GM21825 (cell line): ENCODE measurements around the gene ACHE.

Source experiments
- ATAC-seq: cut with Tn5 transposase; IDR thresholded peaks from one replicate; pipeline ENCODE4 v1.9.1; 2021; ENCODE audit warnings: mild to moderate bottlenecking, moderate library complexity; ENCODE audit not compliant: unreplicated experiment

ACHE gene

GRCh38 chr7:100897772-100898454, 2.2 kb upstream of the ACHE start:
- ATAC-seq: no peak

DNA sequence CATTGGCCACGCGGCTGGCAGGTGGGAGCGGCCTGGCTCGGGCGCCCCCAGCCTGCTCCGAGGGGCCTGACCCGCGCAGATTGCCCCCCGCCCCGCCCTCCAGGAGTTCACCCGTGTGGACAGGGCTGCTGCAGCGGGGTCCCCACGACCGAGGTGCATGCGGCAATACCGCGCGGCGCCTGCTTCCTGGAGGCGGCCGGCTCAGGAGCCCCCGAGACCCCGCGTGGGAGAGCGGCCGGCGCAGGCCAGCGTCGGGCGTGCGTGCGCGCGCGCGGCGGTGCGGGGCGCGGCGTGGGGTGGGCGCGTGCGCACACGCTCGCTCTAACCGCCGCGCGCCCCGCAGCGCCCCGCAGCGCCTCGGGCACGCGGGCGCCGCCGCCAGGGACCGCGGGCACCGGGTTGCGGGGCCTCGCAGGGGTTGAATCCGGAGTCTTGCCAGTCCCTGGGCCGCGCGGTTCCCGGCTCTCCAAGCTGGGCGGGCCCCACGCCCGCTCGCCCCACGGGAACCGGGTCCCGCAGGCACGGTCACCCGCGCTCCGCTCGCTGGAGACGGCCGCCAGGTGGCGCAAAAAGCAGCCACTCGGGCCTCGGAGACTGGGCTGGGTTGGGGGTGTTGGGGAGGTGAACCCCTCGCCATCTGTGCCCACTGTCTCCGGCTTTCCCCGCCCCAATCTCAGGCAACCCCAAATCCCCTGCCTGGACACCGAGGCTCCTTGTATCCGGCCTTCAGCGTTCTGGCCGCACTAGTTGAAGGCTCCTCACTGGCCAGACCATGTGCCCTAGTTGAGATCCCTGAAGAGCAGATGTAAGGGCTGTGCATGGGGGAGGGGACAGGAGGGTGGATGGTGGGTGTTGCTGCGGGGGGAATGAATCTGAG, 1.3 kb upstream of the ACHE start:
- ATAC-seq: no peak

GRCh38 chr7:100895956-100896731, 456 bp upstream of the ACHE start:
- no peak for ATAC-seq

GRCh38 chr7:100894860-100895700, 608 bp downstream of the ACHE start:
- ATAC-seq: no peak

- ATAC-seq: no peak
These were observed 1.6 kb downstream of the ACHE start for GRCh38 chr7:100893910-100894721.

- no peak for ATAC-seq
These were observed 2.3 kb downstream of the ACHE start for GRCh38 chr7:100893318-100893895.

DNA sequence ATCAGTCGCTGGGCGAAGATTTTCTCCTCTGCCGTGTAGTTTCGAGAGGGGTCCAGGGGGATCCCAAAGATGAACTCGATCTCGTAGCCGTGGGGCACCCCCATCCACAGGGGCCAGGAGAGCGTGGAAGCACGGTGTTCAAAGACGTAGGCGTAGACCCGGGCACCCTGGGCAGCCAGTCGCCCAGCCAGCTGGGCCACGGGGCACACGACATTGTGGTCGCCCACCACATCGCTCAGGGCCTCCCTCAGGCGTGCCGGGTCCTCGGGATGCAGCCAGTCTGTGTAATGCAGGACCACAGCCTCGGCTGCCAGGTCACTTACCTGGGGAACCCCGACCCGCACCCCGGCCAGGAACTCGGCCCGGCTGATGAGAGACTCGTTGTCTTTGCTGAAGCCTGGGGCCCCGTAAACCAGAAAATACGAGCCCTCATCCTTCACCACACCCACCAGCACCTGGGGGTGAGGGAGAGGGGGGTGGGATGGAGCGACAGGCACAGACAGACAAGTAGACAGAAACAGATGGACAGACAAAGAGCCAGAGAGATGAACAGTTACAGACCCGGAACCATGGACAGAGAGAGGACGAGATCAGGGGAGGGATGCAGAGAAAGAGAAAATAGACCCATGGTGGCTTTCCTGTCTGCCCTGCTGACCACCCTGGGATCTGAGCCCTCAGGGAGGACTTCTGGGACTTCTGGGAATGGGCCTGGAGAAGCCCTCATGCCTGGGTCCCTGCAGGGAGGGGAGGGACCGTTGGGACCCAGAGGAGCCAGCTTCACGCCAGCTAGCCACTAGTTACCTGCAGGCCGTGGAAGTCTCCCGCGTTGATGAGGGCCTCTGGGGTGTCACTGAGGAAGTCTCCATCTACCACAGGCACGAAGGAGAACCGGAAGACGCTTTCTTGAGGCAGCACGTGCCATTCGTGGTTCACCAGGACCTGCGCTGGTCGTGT, 3.0 kb downstream of the ACHE start:
- ATAC-seq: no peak

DNA sequence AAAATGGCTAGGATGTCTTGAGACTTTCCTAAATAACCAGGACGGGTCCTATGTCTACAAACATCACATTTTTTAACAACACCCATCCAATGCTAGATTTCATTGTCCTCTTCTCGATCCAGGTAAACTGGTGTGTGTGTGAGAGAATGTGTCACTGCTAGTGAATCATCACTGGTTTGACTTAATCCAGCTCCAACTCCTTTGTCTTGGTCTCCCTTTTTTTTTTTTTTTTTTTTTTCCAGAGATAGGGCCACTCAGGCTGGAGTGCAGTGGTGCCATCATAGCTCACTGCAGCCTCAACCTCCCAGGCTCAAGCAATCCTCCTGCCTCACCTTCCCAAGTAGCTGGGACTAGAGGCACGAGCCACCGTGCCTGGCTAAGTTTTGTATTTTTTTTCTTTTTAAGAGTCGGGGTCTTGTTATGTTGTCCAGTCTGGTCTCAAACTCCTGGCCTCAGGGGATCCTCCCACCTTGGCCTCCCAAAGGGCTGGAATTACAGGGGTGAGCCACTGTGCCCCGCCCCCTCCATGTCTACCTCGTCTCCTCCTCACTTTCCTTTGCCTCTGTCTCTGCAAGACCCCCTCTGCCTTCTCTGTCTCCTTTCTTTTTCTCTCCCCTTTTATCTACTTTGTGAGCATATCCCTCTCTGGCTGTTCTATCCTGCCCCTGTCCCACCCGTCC, 4.0 kb downstream of the ACHE start:
- ATAC-seq: no peak

DNA sequence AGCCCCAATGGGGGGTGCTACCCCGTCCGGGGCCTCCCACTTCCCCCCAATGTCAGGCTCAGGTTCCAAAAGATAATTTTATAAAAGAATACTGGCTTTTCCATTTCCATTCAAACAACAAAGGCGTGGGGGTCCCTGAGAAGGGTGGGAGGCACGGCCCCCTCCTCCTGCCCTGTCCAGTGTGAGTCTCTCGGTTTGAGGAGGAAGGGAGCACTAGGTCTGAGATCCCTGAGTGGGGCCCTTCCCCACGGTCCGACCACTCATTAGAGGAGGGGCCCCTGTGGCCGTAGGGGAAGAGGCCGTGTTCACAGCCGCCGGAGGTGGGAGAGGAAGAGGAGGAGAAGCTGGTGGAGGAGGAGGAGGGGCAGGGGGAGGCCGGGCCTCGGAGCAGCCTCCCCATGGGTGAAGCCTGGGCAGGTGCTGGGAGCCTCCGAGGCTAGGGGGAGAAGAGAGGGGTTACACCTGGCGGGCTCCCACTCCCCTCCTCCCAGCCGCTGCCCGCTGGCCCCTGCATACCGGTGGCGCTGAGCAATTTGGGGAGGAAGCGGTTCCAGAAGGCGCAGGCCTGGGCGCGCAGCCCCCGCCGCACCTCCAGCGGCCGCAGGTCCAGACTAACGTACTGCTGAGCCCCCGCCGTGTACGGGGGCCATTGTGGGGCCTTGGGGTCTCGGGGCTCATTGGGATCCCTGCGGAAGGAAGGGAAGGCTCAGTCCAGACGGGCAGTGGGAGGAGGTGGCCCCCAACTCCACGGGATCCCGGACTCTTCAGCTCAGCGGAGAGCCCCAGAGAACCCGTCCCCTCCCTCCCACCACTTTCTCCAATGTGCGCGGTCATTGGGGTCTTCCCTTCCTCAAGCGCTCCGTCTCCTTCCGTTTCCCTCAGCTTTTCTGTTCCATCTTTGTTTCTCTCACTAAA, 4.8 kb downstream of the ACHE start:
- no peak for ATAC-seq

- ATAC-seq: peak; percentile 16
These were observed 6.5 kb downstream of the ACHE start, which contains the start of gene UFSP1 for GRCh38 chr7:100888988-100889750. Gene UFSP1 (minus strand): TSS chr7:100889715. CDS start chr7:100889271, 444 bp downstream.

DNA sequence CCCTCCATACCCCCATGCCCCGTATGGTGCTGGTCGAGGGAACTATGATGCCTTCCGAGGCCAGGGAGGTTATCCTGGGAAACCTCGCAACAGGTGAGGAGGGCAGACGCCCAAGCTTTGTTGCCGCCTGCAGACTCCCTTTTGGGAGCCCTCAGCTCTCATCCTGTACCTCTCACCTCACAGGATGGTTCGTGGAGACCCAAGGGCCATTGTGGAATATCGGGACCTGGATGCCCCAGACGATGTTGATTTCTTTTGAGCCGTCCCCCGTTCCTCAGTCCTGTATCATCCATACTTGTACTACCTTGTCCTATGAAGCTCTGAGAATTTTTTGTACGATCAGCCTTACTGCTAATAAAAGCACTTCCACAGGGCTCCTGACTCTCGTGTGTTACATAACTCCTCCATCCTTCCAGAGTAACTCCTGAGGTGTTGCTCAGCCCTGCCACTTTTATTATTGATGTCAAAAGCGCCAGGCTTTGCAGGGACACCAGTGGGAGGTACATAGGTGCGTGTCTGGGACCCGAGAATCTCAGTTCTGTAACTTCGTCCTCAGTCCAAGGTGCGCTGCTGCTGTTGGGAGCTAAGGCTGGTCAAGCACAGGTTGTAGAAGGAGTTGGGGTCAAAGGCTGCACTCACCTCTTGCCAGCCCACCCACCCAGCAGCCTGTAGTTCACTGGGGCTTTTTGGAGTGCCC, 7.2 kb downstream of the ACHE start:
- ATAC-seq: no peak

DNA sequence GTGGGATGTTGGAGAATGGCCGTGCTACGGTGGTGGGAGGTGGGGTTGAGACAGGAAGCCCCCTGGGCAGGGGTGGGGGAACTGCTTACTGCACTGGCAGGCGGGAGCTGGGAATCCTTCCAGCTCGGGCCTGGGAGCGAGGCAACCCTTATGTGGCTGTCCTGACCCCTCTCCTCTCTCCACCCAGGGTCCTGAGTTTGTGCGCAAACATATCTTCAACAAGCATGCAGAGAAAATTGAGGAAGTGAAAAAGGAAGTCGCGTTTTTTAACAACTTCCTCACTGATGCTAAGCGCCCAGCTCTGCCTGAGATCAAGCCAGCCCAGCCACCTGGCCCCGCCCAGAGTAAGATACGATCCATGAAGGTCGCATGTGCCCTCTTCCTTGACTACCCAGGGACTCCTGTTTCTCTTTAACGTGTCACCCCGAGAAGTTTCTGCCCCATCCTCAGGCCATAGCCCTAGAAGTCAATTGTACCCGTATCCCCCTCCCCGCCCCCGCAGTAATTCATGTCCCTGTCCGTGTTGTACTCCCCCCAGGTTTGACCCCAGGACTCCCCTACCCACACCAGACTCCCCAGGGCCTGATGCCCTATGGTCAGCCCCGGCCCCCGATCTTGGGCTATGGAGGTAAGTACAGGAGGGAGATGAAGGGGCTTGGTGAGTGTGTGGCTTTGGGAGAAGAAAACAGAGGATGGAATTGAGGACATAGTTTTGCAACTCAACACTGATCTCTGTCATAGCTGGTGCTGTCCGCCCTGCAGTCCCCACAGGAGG, 8.0 kb downstream of the ACHE start:
- peak; percentile 38 for ATAC-seq

DNA sequence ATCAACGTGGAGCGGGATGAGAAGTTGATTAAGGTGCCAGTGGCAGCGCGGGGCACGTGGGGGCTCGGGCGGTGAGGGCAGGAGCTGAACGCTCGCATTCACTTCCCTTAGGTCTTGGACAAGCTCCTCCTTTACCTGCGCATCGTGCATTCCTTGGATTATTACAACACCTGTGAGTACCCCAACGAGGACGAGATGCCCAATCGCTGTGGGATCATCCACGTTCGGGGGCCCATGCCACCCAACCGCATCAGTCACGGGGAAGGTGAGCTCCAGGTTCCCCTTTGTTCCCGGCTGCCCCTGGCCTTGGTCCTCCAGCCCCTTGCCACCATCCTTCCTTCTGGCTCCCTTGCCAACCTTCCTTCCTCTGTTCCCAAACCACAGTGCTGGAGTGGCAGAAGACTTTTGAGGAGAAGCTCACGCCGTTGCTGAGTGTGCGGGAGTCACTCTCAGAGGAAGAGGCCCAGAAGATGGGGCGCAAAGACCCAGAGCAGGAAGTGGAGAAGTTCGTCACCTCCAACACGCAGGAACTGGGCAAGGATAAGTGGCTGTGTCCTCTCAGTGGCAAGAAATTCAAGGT, 8.7 kb downstream of the ACHE start:
- ATAC-seq: no peak
